ENCODE measurements around the gene STK39. TPM values are rescaled to one million over a fixed set of nuclear protein-coding genes. Genes with fewer than 3 reads are reported as not detected.

The STK39 gene
- total RNA-seq, 1 donor from 2014 or later = 28.2 TPM

DNA sequence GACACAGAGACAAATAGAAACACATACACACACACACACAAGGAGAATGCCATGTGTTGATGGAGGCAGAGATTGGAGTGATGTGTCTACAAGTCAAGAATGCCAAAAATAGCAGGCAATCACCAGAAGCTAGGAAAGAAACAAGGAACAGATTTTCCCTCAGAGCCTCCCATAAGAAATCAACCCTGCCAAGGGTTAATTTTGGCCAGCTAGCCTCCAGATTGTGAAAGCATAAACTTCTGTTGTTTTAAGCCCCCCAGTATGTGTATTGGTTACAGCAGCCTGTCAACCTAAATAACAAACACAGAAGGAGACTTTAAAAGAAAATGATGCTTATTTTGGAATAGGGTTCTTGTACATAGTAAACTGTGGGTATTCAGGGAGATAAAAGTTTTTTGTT lies 5.6 kb upstream of the STK39 start:
- Mint-ChIP-seq H3K4me3 (no peak overlapping the region), H3K36me3 (ENCODE audit: low read depth) (peaks cover 3% of the 10 kb centered on the region), H3K4me1 (peaks cover 12% of the 10 kb centered on the region), H3K27me3 (ENCODE audit: low read depth) (peaks cover 18% of the 10 kb centered on the region), H3K9me3 (peaks cover 3% of the 10 kb centered on the region), H3K27ac (ENCODE audit: unreplicated experiment) (no peak overlapping the region)
- no peak for DNase-seq (ENCODE audit: low read depth, low spot score)
- TF ChIP-seq, protein P1, sequence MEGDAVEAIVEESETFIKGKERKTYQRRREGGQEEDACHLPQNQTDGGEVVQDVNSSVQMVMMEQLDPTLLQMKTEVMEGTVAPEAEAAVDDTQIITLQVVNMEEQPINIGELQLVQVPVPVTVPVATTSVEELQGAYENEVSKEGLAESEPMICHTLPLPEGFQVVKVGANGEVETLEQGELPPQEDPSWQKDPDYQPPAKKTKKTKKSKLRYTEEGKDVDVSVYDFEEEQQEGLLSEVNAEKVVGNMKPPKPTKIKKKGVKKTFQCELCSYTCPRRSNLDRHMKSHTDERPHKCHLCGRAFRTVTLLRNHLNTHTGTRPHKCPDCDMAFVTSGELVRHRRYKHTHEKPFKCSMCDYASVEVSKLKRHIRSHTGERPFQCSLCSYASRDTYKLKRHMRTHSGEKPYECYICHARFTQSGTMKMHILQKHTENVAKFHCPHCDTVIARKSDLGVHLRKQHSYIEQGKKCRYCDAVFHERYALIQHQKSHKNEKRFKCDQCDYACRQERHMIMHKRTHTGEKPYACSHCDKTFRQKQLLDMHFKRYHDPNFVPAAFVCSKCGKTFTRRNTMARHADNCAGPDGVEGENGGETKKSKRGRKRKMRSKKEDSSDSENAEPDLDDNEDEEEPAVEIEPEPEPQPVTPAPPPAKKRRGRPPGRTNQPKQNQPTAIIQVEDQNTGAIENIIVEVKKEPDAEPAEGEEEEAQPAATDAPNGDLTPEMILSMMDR (conservative IDR thresholded peaks at IDR 0.05) = no peak

- Mint-ChIP-seq H3K4me3 (peak overlapping the region; percentile 95), H3K4me1 (peaks cover 28% of the 10 kb centered on the region), H3K27me3 (ENCODE audit: low read depth) (peaks cover 23% of the 10 kb centered on the region), H3K27ac (ENCODE audit: unreplicated experiment) (no peak overlapping the region), H3K9me3 (no peaks in the 10 kb centered on the region), H3K36me3 (ENCODE audit: low read depth) (peaks cover 2% of the 10 kb centered on the region)
- TF ChIP-seq, protein P1 (conservative IDR thresholded peaks at IDR 0.05) = no peak
- peak; percentile 47 for DNase-seq (ENCODE audit: low read depth, low spot score)
Measured at GRCh38 chr2:168246483-168247340, 683 bp downstream of the STK39 start.

- no peak overlapping the region for H3K27ac Mint-ChIP-seq (ENCODE audit: unreplicated experiment)
- no peak for DNase-seq (ENCODE audit: low read depth, low spot score)
- H3K4me3 Mint-ChIP-seq = peak overlapping the region; percentile 95
- H3K27me3 Mint-ChIP-seq (ENCODE audit: low read depth) = peaks cover 23% of the 10 kb centered on the region
- H3K36me3 Mint-ChIP-seq (ENCODE audit: low read depth) = peaks cover 2% of the 10 kb centered on the region
- TF ChIP-seq, protein P1 (conservative IDR thresholded peaks at IDR 0.05) = no peak
- H3K9me3 Mint-ChIP-seq = no peaks in the 10 kb centered on the region
- peaks cover 28% of the 10 kb centered on the region for H3K4me1 Mint-ChIP-seq
Measured at GRCh38 chr2:168246072-168246482, 1.3 kb downstream of the STK39 start.

DNA sequence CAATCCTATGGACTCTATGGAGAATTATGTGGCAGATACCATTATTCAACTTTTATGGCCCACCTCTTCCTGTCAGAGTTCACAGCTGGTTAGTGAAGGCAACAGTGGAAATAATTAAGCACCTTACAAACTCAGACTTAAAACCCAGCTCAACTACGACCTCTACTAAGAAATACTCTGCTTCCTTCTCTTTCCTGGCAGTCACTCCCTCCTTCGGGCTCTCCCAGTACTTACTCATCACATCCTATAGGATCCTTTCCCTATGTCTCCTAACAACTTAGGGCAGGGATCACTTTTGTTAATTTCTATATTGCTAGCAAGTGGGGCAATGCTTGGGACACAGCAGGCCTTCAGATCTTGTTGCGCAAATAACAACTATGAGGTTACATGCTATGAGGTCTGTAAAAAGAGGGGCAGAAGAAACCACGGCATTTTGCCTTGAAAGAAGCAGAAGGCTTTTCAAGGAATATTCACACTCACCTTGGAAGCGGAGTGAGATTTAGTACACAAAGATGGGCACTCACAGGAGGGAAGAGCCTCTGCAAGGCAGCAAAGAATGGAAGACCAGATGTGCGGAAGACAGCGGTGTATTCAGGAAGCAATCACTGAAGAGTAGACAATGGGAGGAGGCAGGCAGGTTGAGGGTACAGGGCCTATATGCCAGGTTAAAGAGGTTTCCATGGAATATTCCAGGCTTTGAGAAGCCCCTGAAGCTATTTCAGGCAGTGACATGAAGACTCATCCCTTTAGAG lies 2.1 kb downstream of the STK39 start:
- H3K4me1 Mint-ChIP-seq = peaks cover 28% of the 10 kb centered on the region
- peak overlapping the region; percentile 95 for H3K4me3 Mint-ChIP-seq
- H3K27ac Mint-ChIP-seq (ENCODE audit: unreplicated experiment) = no peak overlapping the region
- no peak for DNase-seq (ENCODE audit: low read depth, low spot score)
- H3K27me3 Mint-ChIP-seq (ENCODE audit: low read depth) = peaks cover 23% of the 10 kb centered on the region
- peaks cover 2% of the 10 kb centered on the region for H3K36me3 Mint-ChIP-seq (ENCODE audit: low read depth)
- no peaks in the 10 kb centered on the region for H3K9me3 Mint-ChIP-seq
- TF ChIP-seq, protein P1 (conservative IDR thresholded peaks at IDR 0.05) = no peak

DNA sequence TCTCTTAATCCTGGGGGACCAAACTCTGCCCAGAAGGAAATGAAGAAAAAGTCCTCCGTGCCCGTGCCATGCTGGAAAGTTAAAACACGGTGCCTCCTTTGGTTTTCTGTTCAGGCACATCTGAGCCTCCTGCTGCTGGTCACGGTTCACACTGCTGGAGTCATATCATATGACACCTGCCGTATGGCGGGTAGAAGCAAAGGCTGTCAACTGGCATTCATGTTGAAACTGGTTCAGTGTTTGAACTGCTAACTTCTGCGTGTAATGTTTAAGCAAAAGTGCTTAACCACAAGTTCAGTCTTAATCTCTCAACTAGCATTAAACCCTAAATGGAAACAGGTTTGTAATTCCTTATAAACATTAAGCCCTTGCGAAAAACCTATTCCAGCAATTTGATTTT lies 3.1 kb downstream of the STK39 start:
- Mint-ChIP-seq H3K36me3 (ENCODE audit: low read depth) (peaks cover 2% of the 10 kb centered on the region), H3K27me3 (ENCODE audit: low read depth) (peaks cover 18% of the 10 kb centered on the region), H3K27ac (ENCODE audit: unreplicated experiment) (no peak overlapping the region), H3K4me1 (peaks cover 28% of the 10 kb centered on the region), H3K4me3 (peak overlapping the region; percentile 20), H3K9me3 (no peaks in the 10 kb centered on the region)
- no peak for DNase-seq (ENCODE audit: low read depth, low spot score)
- TF ChIP-seq, protein P1 (conservative IDR thresholded peaks at IDR 0.05) = no peak

All from neural crest cell (in vitro differentiated cells).